Adipose tissue (tissue), 3 donors: ENCODE measurements around the gene SAP30L. TPM values are rescaled to one million over a fixed set of nuclear protein-coding genes. Genes with fewer than 3 reads are reported as not detected.

ENCODE experiments used
- H3K27ac ChIP-seq: one replicate; pipeline ENCODE4 v1.5.1; 2013; ENCODE audit warnings: low read depth, low read length
- WGBS, 3 donors: extraction: QIAGEN DNeasy Blood & Tissue Kit; methylation state at CpG; one replicate each; pipeline ENCODE4 v1.1.7; 2013; 5-methylcytosine and 5-hydroxymethylcytosine counted together
- polyA plus RNA-seq, 3 donors: library from polyadenylated mRNA; stranded (reverse); fragments of 200-250 nt; gene quantifications; one replicate each; pipeline ENCODE4 v1.2.3, GENCODE V29; 2013
- donor health status: healthy with polysubstance abuse.
- donor health status: Bipolar disorder and iron deficiency.
- donor health status: healthy.

Gene SAP30L, protein sequence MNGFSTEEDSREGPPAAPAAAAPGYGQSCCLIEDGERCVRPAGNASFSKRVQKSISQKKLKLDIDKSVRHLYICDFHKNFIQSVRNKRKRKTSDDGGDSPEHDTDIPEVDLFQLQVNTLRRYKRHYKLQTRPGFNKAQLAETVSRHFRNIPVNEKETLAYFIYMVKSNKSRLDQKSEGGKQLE
- 10 to 100 TPM in 2 of 3 donors, 1 to 10 TPM in 1; 8.9 to 17.2 (median 17.0) TPM for polyA plus RNA-seq

DNA sequence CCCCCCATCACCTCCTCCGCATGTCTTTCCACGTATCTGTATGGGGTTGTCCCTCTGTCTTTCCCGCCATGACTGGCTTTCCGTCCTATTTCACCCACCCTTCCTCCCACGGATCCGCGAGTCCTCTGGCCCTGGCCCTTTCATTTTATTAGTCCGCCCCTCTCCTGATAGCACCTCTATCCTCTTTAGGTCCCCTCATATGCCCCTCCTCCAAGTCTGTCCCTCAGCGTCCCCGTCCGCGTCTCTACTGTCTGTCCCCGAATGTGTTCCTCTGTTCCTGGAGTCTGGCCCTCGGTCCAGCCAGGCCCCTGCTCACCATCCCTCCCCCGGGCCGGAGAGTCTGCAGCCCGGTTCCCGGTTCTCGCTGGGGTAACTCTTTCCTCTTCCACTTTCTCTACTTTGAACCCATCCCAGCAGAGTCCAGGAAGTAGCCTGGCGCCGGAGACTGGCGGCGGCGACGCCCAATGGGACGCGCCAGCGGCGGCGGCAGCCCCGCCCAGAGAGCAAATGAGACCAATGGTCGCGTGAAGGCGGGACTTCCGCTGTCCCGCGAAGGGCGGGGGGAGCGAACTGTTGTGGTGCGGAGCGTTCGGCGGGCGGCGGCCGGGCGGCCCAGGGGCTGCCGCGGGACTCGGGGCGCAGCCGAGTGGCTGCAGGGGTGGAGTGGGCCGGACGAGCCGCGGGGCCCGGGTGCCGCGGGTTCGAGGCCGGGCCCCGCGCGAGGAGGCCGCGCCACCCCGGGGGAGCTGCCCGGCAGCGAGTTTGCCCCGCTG lies at the start of gene SAP30L:
TSS of gene SAP30L (plus strand) at position 576 of the 773 bp plus-strand sequence. CDS start 608 bp downstream, outside the sequence.
- 0% methylated on average over 64 to 70 of the region's 70 CpGs for WGBS, 3 donors
- peak within 1 kb of the TSS; percentile 0 for H3K27ac ChIP-seq

DNA sequence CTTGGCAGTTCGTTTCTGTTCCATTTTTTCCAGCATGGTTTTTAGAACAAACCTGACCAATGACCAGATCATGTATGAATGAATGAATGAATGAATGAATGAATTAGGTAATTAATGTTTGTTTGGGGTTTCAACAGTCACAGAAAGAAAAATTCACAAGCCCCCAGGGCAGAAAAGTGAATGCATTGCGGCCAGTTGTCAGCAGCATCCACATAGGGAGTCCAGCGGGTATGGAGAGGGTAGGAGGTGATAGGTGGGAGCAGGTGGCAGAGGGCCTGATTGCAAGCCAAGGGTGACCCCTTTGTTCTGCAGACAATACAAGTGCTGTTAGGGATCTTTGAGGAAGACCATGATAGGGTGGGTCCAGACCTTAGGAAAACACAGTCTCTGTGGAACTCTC lies 49.7 kb upstream of the SAP30L start:
- WGBS, 3 donors: 82 to 92% (median 85%) methylated on average over 3 of the region's 3 CpGs
- H3K27ac ChIP-seq: no peak overlapping the region

DNA sequence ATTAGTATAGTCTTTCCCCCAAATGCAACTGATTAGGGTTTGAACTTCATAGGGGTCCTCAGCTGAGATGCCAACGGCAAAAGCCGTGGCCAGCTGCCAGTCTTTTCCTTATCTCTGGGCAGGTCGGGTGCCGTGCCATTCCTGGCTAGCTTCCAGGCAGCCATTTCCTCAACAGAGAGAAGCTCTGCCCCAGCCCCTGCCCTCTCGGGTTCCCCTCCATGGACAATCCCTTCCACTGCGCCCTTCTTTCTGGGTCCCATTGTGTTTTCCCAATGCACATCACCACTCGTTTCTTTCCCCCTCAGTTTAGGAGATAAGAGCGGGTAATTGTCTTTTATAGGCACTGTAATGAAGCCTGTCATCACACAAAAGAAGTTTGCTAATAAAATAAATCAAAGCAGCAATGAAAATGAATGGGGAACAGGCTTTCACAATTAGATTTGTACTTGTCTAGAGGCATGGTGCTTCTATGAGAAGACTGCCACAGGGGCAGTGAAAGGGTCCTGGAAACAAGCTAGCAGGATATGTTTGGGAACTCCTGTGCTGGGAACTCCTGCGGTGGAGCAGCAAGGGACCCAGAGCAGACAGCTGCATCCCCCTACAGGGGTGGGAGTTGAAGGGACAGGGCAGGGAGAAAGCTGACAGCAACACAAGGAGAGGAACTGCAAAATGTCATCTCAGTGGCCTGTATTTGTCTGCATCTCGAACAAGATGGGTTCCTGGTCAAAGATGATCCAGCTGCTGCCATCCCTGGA lies 48.0 kb upstream of the SAP30L start:
- no peak overlapping the region for H3K27ac ChIP-seq
- 38 to 59% (median 58%) methylated on average over 10 of the region's 10 CpGs for WGBS, 3 donors

DNA sequence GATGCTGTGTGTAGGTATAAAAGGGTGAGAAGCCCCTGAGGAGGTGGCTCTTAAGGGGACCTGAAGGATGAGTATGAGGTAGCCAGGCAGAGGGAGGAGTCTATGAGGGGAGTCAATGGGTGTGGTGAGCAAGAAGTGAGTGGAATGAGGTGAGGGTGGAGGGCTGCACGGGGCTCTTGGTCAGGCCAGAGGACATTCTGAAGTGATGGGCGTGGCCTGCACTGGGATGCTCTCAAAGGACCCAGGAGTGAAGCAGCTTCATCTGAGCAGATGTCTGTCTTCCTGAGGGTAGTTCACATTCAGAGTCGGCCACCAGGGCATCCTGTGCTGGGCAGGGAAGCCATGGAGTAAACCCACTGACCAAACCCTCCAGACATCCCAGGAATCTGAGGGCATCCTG lies 45.1 kb upstream of the SAP30L start:
- WGBS, 3 donors: 79 to 82% (median 80%) methylated on average over 3 of the region's 3 CpGs
- no peak overlapping the region for H3K27ac ChIP-seq

DNA sequence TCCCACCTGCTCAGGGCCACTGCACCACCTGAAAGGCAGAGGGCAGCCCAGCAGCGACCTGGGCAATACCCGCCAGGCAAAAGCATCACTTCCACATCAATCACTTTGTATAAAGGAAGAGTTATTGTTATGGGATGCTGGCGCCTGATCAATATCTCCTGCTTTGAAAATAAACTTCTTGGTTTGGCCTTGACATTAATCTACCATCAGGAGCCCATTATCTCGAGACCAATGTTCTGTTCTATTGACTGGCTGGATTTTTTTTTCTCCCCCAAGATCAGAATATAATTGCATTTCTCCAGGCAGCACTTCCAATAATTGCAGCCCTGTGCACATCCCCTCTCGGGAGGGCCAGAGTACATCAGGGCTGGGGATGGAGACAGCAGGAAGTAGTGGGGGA lies 44.4 kb upstream of the SAP30L start:
- no peak overlapping the region for H3K27ac ChIP-seq
- 65 to 88% (median 83%) methylated on average over 5 of the region's 5 CpGs for WGBS, 3 donors

DNA sequence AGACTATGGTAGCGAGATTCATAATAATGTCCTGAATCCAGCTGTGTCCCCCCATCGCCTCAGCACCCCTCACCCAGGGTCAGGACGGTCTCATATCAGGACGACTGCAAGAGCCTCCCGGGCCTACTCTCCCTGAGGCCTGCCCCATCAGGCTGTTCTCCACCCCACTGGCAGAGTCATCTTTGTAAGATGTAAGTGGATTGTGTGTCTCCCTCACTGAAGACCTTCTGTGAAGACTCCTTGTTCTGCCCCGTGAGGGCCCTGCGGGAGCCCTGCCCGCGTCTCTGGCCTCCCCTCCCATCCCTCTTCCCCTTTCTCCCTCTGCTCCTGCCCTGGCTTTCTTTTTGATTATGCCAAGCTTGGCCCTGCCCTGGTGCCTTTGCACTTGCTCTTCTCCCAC lies 43.9 kb upstream of the SAP30L start:
- WGBS, 3 donors: 96 to 98% (median 97%) methylated on average over 9 of the region's 9 CpGs

DNA sequence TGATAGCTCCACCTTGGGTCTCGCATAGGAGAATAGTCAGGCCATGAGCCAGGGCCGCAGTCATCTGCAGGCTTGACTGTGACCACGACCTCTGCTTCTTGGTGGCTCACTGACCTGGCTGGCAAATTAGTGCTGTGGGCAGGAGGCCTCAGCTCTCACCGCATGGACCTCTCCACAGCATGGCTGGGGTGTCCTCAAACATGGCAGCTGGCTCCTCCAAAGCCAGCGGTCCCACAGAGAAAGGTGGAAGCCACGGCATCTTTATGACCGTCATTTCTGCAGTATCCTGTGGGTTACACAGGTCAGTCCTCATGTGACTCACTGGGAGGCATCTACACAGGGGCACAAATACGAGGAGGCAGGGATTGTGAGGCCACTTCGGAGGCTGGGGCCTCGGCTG lies 43.2 kb upstream of the SAP30L start:
- no peak overlapping the region for H3K27ac ChIP-seq
- 93 to 95% (median 94%) methylated on average over 10 of the region's 10 CpGs for WGBS, 3 donors

More for the DNA sequence above, 43.9 kb upstream of the SAP30L start:
- no peak overlapping the region for H3K27ac ChIP-seq

DNA sequence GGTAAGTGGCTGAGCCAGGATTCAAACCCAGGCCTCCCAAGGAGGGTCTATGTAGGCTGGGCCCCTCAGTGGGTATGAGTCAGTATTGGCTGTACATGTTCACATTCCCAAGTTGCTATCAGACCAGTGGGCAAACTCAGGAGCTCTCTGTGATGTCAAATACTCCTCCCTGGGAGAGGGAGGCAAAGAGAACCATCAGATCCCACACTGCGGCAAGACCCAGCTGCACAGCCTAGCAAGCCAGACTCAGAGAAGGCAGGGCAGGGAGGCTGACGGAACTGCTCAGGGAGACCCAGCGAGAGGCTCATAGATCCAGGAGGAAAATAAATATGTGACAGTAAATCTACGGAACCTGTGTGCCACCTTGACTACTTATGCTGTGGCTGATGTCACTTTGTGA lies 42.6 kb upstream of the SAP30L start:
- WGBS, 3 donors: 96 to 100% (median 97%) methylated on average over 4 of the region's 4 CpGs
- no peak overlapping the region for H3K27ac ChIP-seq

DNA sequence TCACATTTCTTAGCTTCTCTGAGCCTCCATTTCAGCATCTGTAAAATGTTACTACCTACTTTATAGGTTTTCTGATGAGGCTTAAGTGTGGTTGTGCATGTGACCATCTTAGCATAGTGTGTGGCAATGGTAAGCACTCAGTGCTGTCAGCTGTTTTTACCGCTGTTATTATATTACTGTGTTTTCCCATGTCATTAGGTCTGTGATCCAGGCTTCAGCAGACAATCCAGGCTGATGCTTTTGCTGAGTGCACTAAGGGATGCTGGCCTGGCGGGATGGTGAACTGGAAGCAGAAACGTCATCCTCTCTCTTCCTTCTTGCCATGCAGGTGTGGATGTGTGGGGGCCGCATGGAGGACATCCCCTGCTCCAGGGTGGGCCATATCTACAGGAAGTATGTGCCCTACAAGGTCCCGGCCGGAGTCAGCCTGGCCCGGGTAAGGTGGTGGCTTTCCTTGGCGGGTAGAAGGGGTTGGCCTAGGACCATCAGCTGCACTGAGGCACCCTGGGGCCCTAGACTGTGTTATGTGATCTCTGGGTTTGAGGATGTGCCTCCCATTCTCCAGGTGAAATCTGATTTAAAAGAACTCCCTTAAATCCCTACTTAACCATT lies 41.9 kb upstream of the SAP30L start:
- 90 to 92% (median 91%) methylated on average over 8 of the region's 8 CpGs for WGBS, 3 donors

DNA sequence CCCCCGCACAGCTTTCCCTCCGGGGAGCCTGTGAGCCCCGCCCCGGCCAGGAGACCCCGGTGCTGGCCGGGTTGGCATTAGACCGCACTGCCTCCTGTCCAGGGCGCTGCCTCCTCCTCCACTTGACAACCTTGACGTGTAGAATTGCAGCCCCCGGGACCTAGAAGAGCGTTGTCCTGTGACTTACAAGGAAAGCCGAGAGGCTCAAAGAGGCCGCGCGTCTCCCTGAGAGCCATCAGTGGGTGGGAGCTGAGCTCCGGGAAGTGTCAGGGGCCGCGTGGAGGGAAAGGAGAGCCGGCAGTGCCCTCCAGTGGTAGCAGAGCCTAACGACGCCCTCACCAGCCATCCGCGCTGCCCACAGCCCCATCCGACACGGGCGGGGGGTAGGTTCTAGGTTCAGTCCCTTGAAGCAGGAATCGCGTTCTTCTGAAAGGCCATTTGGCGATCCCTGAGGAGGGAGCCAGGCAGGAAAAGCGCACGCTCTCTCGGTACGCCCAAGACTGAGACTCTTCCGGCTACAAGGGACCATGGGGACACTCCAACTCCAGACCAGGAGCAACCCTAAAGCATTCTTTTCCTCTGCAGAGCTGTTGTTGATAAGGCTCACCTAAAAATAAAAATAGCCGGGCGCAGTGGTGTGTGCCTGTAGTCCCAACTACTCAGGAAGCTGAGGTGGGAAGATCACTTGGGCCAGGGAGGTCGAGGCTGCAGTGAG lies 40.6 kb upstream of the SAP30L start:
- 7 to 8% (median 7%) methylated on average over 36 to 37 of the region's 37 CpGs for WGBS, 3 donors
- no peak overlapping the region for H3K27ac ChIP-seq

More for the DNA sequence above, 41.9 kb upstream of the SAP30L start:
- no peak overlapping the region for H3K27ac ChIP-seq

DNA sequence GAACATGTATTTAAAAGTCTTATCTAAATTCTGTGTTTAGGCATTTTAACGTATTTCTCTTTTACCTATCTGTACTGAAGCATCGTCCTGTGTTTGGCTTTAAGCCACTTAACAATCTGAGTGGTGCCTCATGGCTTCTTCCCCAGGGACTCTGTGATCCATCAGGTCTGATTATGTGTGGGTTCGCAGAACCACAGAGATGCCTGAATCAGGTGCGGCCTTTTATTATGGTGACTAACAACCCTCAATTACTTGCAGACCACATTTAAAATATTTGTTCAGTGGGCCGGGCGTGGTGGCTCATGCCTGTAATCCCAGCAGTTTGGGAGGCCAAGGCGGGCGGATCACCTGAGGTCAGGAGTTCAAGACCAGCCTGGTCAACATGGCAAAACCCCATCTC lies 39.6 kb upstream of the SAP30L start:
- 94 to 97% (median 95%) methylated on average over 8 of the region's 8 CpGs for WGBS, 3 donors
- no peak overlapping the region for H3K27ac ChIP-seq

DNA sequence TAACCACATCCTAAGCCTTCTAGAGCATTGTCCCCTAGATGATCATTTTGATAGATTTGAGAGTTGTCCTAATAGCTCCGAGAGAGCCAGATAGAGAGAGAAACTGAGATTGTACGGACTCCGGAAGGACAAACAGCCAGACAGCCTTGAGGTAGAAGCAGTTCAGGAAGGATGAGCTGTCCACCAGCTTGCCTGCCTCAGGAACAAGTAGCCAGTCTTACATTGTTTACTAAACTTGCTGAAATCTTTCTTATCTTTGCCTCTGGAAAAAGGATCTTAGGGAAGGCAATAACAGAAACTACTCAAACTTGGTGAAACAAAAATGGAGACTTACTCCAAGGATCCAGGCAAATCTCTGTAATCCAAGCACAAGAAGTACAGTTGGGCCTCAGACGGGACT lies 39.0 kb upstream of the SAP30L start:
- 92 to 94% (median 92%) methylated on average over 4 of the region's 4 CpGs for WGBS, 3 donors
- no peak overlapping the region for H3K27ac ChIP-seq

DNA sequence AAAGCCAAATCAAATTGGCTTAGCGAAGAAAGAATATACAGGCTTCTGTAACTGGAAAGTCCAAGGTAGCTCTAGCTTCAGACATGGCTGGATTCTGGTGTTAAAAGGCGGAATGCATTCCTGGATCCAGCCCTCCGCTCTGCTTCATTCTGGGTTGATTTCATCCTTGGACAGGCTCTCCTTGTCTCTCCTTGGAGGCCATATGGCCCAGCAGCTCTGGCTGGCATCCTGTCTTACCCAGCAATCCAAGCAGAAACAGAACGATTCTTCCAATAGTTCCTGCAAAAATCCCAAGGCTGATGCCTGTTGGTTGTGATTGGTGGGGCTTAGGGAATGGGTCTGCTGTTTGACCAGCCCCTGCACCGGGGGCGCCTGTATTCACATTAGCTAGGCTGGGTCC lies 37.0 kb upstream of the SAP30L start:
- WGBS, 3 donors: 89 to 94% (median 92%) methylated on average over 6 of the region's 6 CpGs
- H3K27ac ChIP-seq: no peak overlapping the region

DNA sequence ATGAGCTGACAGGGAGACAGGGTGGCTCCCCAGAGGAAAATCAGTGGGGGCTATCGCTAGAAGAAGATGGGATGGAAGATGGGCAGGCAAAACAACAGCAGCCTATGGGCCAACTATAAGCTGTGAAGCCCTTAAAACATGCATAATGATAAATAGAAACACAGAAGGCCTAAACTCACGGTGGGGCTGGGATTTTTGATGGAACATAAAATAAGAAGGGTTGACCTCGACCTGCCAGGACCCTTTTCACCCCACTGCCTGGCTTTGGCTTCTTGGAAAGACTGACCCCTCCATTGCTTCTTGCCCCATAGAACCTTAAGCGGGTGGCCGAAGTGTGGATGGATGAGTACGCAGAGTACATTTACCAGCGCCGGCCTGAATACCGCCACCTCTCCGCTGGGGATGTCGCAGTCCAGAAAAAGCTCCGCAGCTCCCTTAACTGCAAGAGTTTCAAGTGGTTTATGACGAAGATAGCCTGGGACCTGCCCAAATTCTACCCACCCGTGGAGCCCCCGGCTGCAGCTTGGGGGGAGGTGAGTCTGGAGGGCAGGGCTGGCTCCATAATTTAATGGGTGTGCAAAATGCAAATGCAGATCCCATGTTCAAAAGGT lies 36.5 kb upstream of the SAP30L start:
- H3K27ac ChIP-seq: no peak overlapping the region
- WGBS, 3 donors: 92 to 96% (median 94%) methylated on average over 15 of the region's 15 CpGs

DNA sequence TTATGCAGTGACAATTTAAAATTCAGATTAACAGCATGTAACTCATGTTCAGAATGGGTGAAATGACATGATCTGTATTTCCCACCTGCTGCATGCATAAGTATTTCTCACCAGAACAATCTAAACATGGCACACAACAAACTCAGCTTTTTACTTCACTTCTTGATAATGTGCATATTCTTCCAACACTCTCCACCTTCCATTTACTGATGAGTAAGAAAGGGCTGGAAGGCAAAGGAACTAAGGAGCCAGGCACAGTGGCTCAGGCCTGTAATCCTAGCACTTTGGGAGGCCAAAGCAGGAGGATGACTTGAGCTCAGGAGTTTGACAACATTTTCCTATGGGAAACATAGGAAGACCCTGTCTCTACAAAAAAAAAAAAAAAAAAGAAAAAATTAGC lies 35.8 kb upstream of the SAP30L start:
- no peak overlapping the region for H3K27ac ChIP-seq

DNA sequence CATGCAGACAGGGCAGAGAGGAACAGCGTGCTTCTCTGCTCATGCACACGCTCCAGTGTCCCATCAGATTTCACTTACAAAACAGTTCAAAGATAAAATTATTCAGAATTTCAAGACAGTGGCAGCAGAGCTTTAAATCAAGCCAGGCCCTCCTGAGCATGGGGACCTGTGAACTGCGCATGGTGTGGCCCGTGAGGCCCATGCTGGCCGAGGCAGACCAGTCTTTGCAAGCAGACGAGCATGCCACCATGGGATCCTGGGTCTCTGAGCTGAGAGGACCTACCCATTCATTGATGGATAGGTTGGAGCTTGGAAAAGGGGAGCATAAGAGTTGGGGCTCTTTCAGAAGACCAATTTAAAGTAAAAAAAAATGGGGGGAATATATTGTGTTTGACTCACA lies 35.0 kb upstream of the SAP30L start:
- no peak overlapping the region for H3K27ac ChIP-seq
- WGBS, 3 donors: 80 to 85% (median 84%) methylated on average over 6 of the region's 6 CpGs

DNA sequence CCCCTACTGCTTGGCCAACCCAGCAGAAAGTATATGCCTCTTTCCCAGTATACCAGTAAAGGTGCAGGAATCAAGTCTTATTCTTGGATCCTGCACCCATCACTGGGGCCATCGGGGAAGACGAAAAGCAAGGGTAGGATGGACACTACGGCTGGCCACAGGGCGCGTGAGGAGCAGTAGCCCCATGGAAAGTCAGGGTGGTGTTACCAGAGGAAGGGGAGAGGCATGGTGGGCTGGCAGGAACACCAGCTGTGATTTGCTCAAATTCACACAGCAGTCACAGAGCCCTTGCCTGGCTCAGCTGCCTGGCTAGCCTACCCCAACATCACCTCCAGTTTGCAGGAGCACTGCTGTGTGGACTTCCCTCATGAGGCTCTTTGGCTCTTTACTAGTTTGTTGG lies 34.5 kb upstream of the SAP30L start:
- H3K27ac ChIP-seq: no peak overlapping the region
- 98 to 100% (median 99%) methylated on average over 5 of the region's 5 CpGs for WGBS, 3 donors

DNA sequence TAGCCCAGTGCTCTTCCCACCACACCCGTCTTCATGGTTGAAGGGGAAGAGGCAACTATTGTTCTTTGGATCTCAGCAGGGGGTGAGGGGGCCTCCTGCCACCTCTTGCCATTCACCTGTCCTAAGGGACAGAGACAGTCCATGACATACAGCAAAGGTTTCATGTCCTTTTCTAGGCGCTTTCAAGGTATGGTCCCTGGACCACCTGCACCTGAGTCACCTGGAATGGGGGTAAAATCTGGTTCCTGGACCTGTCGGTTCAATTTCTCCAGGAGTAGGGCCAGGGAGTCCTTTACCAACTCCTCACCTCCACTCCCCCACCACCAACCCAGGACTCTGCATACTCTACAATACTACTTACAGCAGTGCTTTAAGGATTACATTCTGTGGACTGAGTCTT lies 33.5 kb upstream of the SAP30L start:
- WGBS, 3 donors: 94 to 99% (median 95%) methylated on average over 3 of the region's 3 CpGs
- no peak overlapping the region for H3K27ac ChIP-seq
